GM23338 (cell line): ENCODE results near the gene PRRT1. TPM values are rescaled to one million over a fixed set of nuclear protein-coding genes. Genes with fewer than 3 reads are reported as not detected.
A peak's percentile ranks its signal among the peaks of the same experiment; 100 is the strongest.

ENCODE experiments used
- ATAC-seq: fragments of 200-7000 bp; cut with Tn5 transposase; 3 replicates; pipeline ENCODE4 v1.9.1; 2020
- DNase-seq: peaks from one replicate; pipeline ENCODE4 v3.0.0-alpha.2; 2015; ENCODE audit warnings: low spot score
- H2AFZ ChIP-seq: fragments of 200-600 bp; sonication (generic); 2 replicates; pipeline ENCODE4 v1.8.0; 2016; ENCODE audit warnings: antibody characterized with exemption, mild to moderate bottlenecking, moderate library complexity
- H3F3A ChIP-seq: fragments of 200-600 bp; sonication (generic); replicated peaks from 2 replicates; pipeline ENCODE4 v1.8.0; 2017; ENCODE audit warnings: antibody characterized with exemption, mixed run types, low read depth
- H3K27ac ChIP-seq: fragments of 200-600 bp; sonication (generic); 2 replicates; pipeline ENCODE4 v1.6.1; 2016; ENCODE audit warnings: low read depth
- H3K27me3 ChIP-seq: fragments of 200-600 bp; sonication (generic); 2 replicates; pipeline ENCODE4 v1.8.0; 2016; ENCODE audit warnings: mild to moderate bottlenecking, mixed run types, moderate library complexity; ENCODE audit not compliant: insufficient read depth
- H3K36me3 ChIP-seq: fragments of 200-600 bp; sonication (generic); 2 replicates; pipeline ENCODE4 v1.8.0; 2016; ENCODE audit warnings: mild to moderate bottlenecking; ENCODE audit not compliant: insufficient read depth
- H3K4me1 ChIP-seq: fragments of 200-600 bp; sonication (generic); 2 replicates; pipeline ENCODE4 v1.8.0; 2016; ENCODE audit warnings: mild to moderate bottlenecking, moderate library complexity; ENCODE audit not compliant: insufficient read depth
- H3K4me2 ChIP-seq: fragments of 200-600 bp; sonication (generic); 2 replicates; pipeline ENCODE4 v1.7.1; 2017; ENCODE audit warnings: mixed run types
- H3K4me3 ChIP-seq: fragments of 200-600 bp; sonication (generic); 2 replicates; pipeline ENCODE4 v1.6.1; 2016; ENCODE audit warnings: mixed run types
- H3K79me2 ChIP-seq: fragments of 200-600 bp; sonication (generic); replicated peaks from 2 replicates; pipeline ENCODE4 v1.8.0; 2017; ENCODE audit warnings: mild to moderate bottlenecking; ENCODE audit not compliant: insufficient read depth
- H3K9me2 ChIP-seq: fragments of 200-600 bp; sonication (generic); 2 replicates; pipeline ENCODE4 v1.8.0; 2017; ENCODE audit not compliant: insufficient read depth
- H4K20me1 ChIP-seq: fragments of 200-600 bp; sonication (generic); replicated peaks from 2 replicates; pipeline ENCODE4 v1.8.0; 2017; ENCODE audit warnings: mild to moderate bottlenecking; ENCODE audit not compliant: insufficient read depth
- H3K27ac Mint-ChIP-seq: 2 replicates; pipeline ENCODE4 v1.8.0; 2020; ENCODE audit warnings: inconsistent platforms, mild to moderate bottlenecking, moderate library complexity, mixed read lengths
- H3K27me3 Mint-ChIP-seq: 3 replicates; pipeline ENCODE4 v1.8.0; 2022; ENCODE audit warnings: low read depth, mild to moderate bottlenecking, moderate library complexity, mixed read lengths, inconsistent platforms; ENCODE audit not compliant: insufficient read depth, poor library complexity
- H3K36me3 Mint-ChIP-seq: 3 replicates; pipeline ENCODE4 v1.8.0; 2021; ENCODE audit warnings: low read depth, mild to moderate bottlenecking, inconsistent platforms, moderate library complexity, mixed read lengths
- H3K4me1 Mint-ChIP-seq: 3 replicates; pipeline ENCODE4 v1.8.0; 2020; ENCODE audit warnings: mild to moderate bottlenecking, inconsistent platforms, mixed read lengths
- H3K4me3 Mint-ChIP-seq: 3 replicates; pipeline ENCODE4 v1.8.0; 2021; ENCODE audit warnings: moderate library complexity, mild to moderate bottlenecking, inconsistent platforms, mixed read lengths
- H3K9me3 Mint-ChIP-seq: 3 replicates; pipeline ENCODE4 v1.8.0; 2020; ENCODE audit warnings: moderate library complexity, mild to moderate bottlenecking, inconsistent platforms, mixed read lengths
- CTCF ChIP-seq, 2 experiments: fragments of 200-600 bp in 1 of 2; sonication (generic) in 1 of 2; conservative IDR thresholded peaks; 2 replicates each; pipeline versions ENCODE4 v1.5.1 to v1.6.1; 2016 to 2017; ENCODE audit warnings: antibody characterized with exemption in 2 of 2, low read depth in 2 of 2, mild to moderate bottlenecking in 2 of 2, moderate library complexity in 1 of 2
- NANOG ChIP-seq: IDR thresholded peaks from 2 replicates; pipeline ENCODE4 v1.6.1; 2016; ENCODE audit warnings: antibody characterized with exemption, borderline replicate concordance
- POLR2AphosphoS5 ChIP-seq: IDR thresholded peaks from 2 replicates; pipeline ENCODE4 v1.6.1; 2016; ENCODE audit warnings: antibody characterized with exemption, low read depth
- ZNF462 ChIP-seq: fragments of 250-450 bp; sonication (Bioruptor Pico); IDR thresholded peaks from 2 replicates; pipeline ENCODE4 v1.5.0; 2020; ENCODE audit warnings: mild to moderate bottlenecking, moderate library complexity
- polyA plus RNA-seq: library from polyadenylated mRNA; unstranded; fragments of >200 nt; fragmentation: Nextera tagmentation; extraction: Ambion mirVana; gene quantifications from 2 replicates; pipeline ENCODE4 v1.2.1, GENCODE V29; 2016
- total RNA-seq: library from RNA; depleted of rRNA; stranded (reverse); fragments of >200 nt; shearing (Covaris generic); gene quantifications from 2 replicates; pipeline ENCODE4 v1.2.3, GENCODE V29; 2014

PRRT1 gene
- total and polyA plus RNA-seq, 2 experiments from 2014 or later, result 2.7 TPM; not detected in 1

- TF ChIP-seq ZNF462 (CRISPR knock-in tag) (no peak), NANOG (no peak)
Observed at GRCh38 chr6:32198345-32198696, 46.6 kb upstream of the PRRT1 start (continued).

- Mint-ChIP-seq H3K27me3 (peaks cover 13% of the 10 kb centered on the region), H3K9me3 (no peaks in the 10 kb centered on the region; the same call in 2 of the 3 replicates), H3K36me3 (no peaks in the 10 kb centered on the region), H3K27ac (peak overlapping the region; percentile 100), H3K4me1 (peaks cover 42% of the 10 kb centered on the region), H3K4me3 (peak overlapping the region; percentile 95)
- H3K4me3 ChIP-seq, result peak overlapping the region; percentile 99
- peaks cover 17% of the 10 kb centered on the region for H3F3A ChIP-seq
- no peaks in the 10 kb centered on the region for H3K9me2 ChIP-seq
- ATAC-seq (peak; percentile 0; the same call in 2 of the 3 replicates), DNase-seq (peak; percentile 67)
- no peak for TF ChIP-seq POLR2AphosphoS5
- peak; percentile 16 to 28; a peak in 1 of 4 replicates for TF ChIP-seq CTCF (conservative IDR thresholded peaks at IDR 0.05; ENCODE audit: low read depth in 2 of 2)
- peak overlapping the region; percentile 100 for H3K4me2 ChIP-seq
- no peaks in the 10 kb centered on the region for H3K36me3 ChIP-seq
- H3K27ac ChIP-seq, result peak overlapping the region; percentile 100; the same call in 1 of the 2 replicates
- no peaks in the 10 kb centered on the region for H4K20me1 ChIP-seq
- peaks cover 41% of the 10 kb centered on the region for H3K4me1 ChIP-seq
- H3K27me3 ChIP-seq, result no peaks in the 10 kb centered on the region
- no peaks in the 10 kb centered on the region for H3K79me2 ChIP-seq
- H2AFZ ChIP-seq, result peak overlapping the region; percentile 86
Observed at GRCh38 chr6:32196682-32197616, 45.2 kb upstream of the PRRT1 start.
